ENCODE results near the gene MNDA.

MNDA gene

GRCh38 chr1:158830904-158831507 lies at the start of gene MNDA:
Gene MNDA, plus strand, starts transcription at chr1:158831351. Its CDS starts 10,803 bp downstream, at chr1:158842154.
- no peak for TF ChIP-seq CTCF (IDR thresholded peaks at IDR 0.05; ENCODE audit: insufficient read depth, low read length, missing control alignments)
- ChIA-PET POLR2A (no interaction called here), CTCF (no interaction called here)
- no peak within 1 kb of the TSS for H3K4me3 ChIP-seq (ENCODE audit: low read depth, low read length)
- DNase-seq (ENCODE audit: low read depth, low spot score) = no peak

GRCh38 chr1:158793604-158794003 lies 37.5 kb upstream of the MNDA start:
- TF ChIP-seq CTCF (IDR thresholded peaks at IDR 0.05; ENCODE audit: insufficient read depth, low read length, missing control alignments) = no peak
- DNase-seq (ENCODE audit: low read depth, low spot score) = no peak
- POLR2A ChIA-PET = no interaction called here
- CTCF ChIA-PET = no interaction called here
- no peak overlapping the region for H3K4me3 ChIP-seq (ENCODE audit: low read depth, low read length)

- no peak for TF ChIP-seq CTCF (IDR thresholded peaks at IDR 0.05; ENCODE audit: insufficient read depth, low read length, missing control alignments)
- ChIA-PET CTCF (no interaction called here), POLR2A (no interaction called here)
- no peak overlapping the region for H3K4me3 ChIP-seq (ENCODE audit: low read depth, low read length)
- no peak for DNase-seq (ENCODE audit: low read depth, low spot score)
These were observed 36.9 kb upstream of the MNDA start for GRCh38 chr1:158794247-158794646.

GRCh38 chr1:158798531-158798930 lies 32.6 kb upstream of the MNDA start:
- TF ChIP-seq CTCF (IDR thresholded peaks at IDR 0.05; ENCODE audit: insufficient read depth, low read length, missing control alignments) = no peak
- H3K4me3 ChIP-seq (ENCODE audit: low read depth, low read length) = no peak overlapping the region
- ChIA-PET POLR2A (no interaction called here), CTCF (no interaction called here)
- no peak for DNase-seq (ENCODE audit: low read depth, low spot score)

- DNase-seq (ENCODE audit: low read depth, low spot score) = no peak
- TF ChIP-seq CTCF (IDR thresholded peaks at IDR 0.05; ENCODE audit: insufficient read depth, low read length, missing control alignments) = no peak
- ChIA-PET POLR2A (no interaction called here), CTCF (no interaction called here)
- no peak overlapping the region for H3K4me3 ChIP-seq (ENCODE audit: low read depth, low read length)
These were observed 31.5 kb upstream of the MNDA start for GRCh38 chr1:158799689-158800088.

- CTCF ChIA-PET = no interaction called here
- TF ChIP-seq CTCF (IDR thresholded peaks at IDR 0.05; ENCODE audit: insufficient read depth, low read length, missing control alignments) = no peak
- POLR2A ChIA-PET = no interaction called here
These were observed 30.6 kb upstream of the MNDA start for GRCh38 chr1:158800526-158800925.

More at GRCh38 chr1:158800526-158800925, 30.6 kb upstream of the MNDA start:
- H3K4me3 ChIP-seq (ENCODE audit: low read depth, low read length) = no peak overlapping the region
- no peak for DNase-seq (ENCODE audit: low read depth, low spot score)
